B cell (primary cell): ENCODE measurements around the gene HCFC2.

ENCODE experiments used
- CTCF ChIP-seq: fragments of 200-600 bp; IDR thresholded peaks from one replicate; pipeline ENCODE4 v1.8.0; 2022; ENCODE audit warnings: antibody characterized with exemption, mild to moderate bottlenecking
- EZH2 ChIP-seq: IDR thresholded peaks from 2 replicates; pipeline ENCODE4 v1.6.1; 2012; ENCODE audit warnings: borderline replicate concordance, low read depth, mild to moderate bottlenecking, moderate library complexity, low read length; ENCODE audit not compliant: insufficient read depth, poor library complexity, severe bottlenecking

DNA sequence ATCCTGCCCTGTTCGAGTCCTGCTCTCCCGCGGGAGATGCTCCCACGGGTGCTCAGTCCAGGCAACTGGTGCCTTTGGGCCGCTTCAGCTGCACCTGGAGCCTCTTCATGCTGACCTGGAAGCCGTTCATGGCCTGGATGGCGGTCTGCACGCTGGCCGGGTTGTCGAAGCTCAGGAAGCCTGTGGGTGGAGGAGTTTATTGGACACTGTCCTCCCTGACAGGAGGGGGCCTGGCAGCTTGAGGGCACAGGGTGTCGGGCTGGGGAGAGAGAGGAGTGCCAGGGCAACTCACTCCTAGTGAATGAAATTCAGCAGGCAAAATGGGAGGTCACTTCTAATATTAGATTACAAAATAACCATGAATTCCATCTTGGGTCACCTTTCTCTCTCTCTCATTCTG, 83.0 kb downstream of the HCFC2 start:
- TF ChIP-seq CTCF, result no peak
- TF ChIP-seq EZH2, result no peak
